ENCODE data around the gene ERICH6.
"Not testable (repeated sequence)": the region's sequence is repeated elsewhere in the genome, so short reads cannot be mapped to it uniquely, and the experiment has no call there.

ERICH6 gene

DNA sequence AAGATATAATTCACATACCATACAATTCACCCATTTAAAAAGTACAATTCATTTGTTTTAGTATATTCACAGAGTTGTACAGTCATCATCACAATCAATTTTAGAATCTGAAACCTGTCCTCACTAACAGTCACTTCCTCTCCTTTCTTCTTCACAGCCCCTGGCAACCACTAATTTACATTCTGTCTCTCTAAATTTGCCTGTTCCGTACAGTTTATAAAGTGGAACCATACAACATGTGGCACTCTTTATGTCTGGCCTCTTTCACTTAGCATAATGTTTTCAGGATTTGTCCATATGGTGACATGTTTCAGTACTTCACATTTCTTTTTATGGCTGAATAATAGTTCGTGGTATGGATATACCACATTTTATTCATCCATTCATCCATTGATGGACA is 22.7 kb downstream of the ERICH6 start:
- no peak for DNase-seq

- DNase-seq = no peak
These were observed 23.2 kb downstream of the ERICH6 start for GRCh38 chr3:150680562-150680961.

GRCh38 chr3:150675587-150675986 is 28.1 kb downstream of the ERICH6 start:
- DNase-seq = no peak

DNA sequence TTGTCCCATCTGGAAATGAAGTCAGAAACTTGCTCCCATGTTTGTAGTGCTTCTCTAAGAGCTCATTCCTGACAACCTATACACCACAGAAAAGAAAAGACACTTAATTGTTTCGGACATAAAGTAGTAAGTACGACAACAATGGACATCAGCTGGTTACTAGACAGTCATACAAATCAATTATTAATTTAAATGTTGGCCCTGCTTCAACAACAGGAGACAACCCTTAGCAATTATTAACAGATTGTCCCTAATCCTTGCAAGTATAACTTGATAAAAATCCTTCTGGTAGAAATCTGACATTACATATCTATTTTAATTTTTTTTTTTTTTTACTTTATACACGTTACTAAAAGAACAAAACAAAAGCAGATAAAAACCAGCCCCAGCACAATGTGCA is 29.8 kb downstream of the ERICH6 start:
- no peak for DNase-seq

DNA sequence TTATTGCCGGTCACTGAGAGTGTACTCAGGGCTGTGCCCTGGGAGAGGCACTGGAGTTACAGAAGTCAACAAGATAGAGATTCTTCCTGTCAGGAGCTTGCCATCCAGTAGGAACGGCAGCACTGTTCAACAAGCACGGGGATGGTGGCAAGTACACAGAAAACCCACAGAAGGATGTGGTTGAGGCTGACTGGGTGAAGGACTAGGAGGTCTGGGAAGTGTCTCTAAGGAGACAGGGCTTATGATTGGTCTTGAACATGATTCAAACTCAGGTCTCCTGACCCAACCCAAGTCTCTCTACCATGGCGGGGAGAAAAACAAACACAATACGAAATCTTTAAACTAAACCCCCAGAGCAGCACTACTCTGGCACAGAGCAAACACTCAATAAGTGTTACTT is 37.6 kb downstream of the ERICH6 start:
- DNase-seq = no peak

- DNase-seq = no peak
These were observed 40.3 kb downstream of the ERICH6 start for GRCh38 chr3:150663461-150663860.

- DNase-seq = no peak
These were observed 41.1 kb downstream of the ERICH6 start for GRCh38 chr3:150662410-150663200.

- DNase-seq = no peak
These were observed 47.4 kb downstream of the ERICH6 start for GRCh38 chr3:150656316-150656715.

GRCh38 chr3:150653110-150653561 is 50.6 kb downstream of the ERICH6 start:
- no peak for DNase-seq

DNA sequence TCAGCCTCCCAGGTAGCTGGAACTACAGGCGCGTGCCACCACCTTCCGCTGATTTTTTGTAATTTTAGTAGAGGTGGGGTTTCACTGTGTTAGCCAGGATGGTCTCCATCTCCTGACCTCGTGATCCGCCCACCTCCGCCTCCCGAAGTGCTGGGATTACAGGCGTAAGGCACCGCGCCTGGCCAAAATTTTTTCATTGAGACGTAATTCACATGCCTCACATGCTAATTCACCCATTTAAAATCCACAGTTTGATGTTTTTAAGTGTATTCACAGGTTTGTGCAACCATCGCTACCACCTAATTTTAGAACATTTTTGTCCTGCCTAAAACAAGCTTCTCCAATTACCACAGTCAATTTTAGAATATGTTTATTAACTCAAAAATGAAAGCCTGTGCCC is 63.5 kb downstream of the ERICH6 start:
- no peak for DNase-seq

DNA sequence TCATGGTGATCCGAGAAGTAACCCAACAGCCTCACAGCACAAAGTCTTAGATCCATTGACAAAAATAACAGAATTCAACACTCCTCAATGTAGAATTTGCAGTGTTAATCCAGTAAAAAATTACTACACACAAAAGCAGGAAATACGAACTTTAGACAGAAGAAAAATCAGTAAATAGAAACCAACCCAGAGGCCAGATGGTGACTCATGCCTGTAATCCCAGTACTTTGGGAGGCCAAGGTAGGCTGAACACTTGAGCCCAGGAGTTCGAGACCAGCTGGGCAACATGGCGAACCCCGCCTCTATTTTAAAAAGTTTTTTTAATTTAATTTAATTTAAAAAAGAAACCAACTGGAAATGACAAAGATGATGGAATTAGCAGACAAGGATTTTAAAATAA is 64.5 kb downstream of the ERICH6 start:
- no peak for DNase-seq

- DNase-seq = no peak
These were observed 67.5 kb downstream of the ERICH6 start for GRCh38 chr3:150636258-150636657.

- no peak for DNase-seq
These were observed 68.2 kb downstream of the ERICH6 start for GRCh38 chr3:150635526-150635925.

GRCh38 chr3:150635076-150635475 is 68.6 kb downstream of the ERICH6 start:
- DNase-seq = no peak

DNA sequence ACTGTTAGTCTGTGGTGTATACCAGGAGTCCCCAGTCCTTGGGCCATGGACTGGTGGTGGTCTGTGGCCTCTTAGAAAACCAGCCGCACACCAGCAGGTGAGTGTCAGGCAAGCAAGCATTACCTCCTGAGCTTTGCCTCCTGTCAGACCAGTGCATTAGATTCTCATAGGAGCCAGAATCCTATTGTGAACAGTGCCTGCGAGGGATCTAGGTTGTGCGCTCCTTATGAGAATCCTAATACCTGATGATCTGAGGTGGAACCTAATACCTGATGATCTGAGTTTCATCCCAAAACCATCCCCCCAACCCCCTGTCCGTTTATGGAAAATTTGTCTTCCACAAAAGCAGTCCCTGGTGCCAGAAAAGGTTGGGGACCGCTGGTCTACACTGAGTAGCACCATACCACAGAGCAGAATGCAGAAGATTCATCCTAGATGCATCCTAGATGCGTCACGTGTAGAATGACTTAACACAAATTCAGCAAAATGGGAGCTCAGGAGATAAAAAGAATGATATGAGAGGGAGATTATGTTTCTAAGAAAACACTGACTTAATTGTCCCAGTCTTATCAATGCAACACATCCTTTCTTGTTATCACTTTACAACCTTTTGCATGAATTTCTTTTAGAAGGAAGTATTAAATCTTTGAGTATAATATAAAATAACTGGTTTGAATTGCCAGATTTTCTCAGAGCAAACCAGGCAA is 72.1 kb downstream of the ERICH6 start:
- DNase-seq = no peak

DNA sequence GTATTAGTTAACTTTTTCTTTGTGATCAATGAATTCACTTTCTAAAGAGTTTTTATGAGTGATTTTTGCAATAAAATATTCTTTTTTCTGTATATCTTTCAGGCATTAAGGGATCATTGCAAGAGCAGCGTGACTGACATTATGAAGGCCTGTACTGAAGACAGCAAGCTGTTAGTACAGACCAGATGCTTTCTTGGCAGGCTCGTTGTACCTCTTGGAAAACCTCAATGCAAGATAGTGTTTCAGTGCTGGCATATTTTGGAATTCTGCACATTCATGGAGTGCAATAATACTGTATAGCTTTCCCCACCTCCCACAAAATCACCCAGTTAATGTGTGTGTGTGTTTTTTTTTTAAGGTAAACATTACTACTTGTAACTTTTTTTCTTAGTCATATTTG is 76.2 kb downstream of the ERICH6 start:
- no peak for DNase-seq

GRCh38 chr3:150626148-150626930 is 77.4 kb downstream of the ERICH6 start:
- DNase-seq = no peak

DNA sequence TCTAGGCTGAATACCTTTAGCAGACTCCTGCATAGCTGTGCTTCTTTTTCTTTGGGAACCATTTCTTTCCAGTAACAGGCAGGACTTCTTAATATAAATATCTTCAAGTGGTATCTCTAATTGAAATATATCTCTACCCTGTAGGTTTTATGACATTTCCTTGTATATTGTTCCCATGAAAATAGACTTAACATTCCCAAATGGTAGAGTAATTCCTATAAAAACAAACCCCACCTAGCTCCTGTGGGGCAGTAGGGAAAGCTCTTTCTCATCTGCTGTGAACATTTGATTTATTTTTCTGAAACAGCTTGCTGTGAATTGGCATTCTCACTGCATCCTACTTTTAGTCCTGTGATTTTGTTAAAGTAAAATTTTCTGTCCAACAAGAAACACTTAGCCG is 79.8 kb downstream of the ERICH6 start:
- DNase-seq = no peak

GRCh38 chr3:150622955-150623354 is 80.8 kb downstream of the ERICH6 start:
- not testable (repeated sequence) for DNase-seq

- DNase-seq = no peak
These were observed 83.6 kb downstream of the ERICH6 start for GRCh38 chr3:150620002-150620689.

GRCh38 chr3:150613709-150614480 is 89.8 kb downstream of the ERICH6 start:
- no peak for DNase-seq

DNA sequence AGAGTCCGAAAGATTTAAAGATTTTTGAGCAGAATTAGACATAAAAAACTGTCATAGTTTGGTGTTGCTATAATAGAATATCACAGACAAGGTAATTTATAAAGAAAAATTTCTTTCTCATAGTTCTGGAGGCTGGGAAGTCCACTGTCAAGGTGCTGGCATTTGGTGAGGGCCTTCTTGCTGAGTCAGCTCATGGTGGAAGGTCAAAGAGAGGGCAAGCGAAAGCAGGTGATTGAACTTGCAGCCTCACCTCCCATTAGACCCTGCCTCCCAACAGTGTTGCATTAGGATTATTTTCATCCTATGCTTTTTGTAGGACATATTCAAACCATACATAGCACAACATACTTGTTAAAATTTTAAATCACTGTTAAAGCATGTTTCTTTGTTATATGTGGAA is 90.7 kb downstream of the ERICH6 start:
- DNase-seq = no peak

Measured in SW 1271 (cell line).